GM19463 (cell line): ENCODE data around the gene MAPKAP1.
A peak's percentile ranks its signal among the peaks of the same experiment; 100 is the strongest.

ENCODE experiments used
- ATAC-seq: cut with Tn5 transposase; IDR thresholded peaks from one replicate; pipeline ENCODE4 v1.9.1; 2021; ENCODE audit warnings: mild to moderate bottlenecking, moderate library complexity; ENCODE audit not compliant: unreplicated experiment

MAPKAP1 gene

GRCh38 chr9:125540497-125540896 lies 166.5 kb downstream of the MAPKAP1 start:
- ATAC-seq: no peak

- no peak for ATAC-seq
These were observed 168.9 kb downstream of the MAPKAP1 start for GRCh38 chr9:125538092-125538473.

GRCh38 chr9:125537442-125538091 lies 169.4 kb downstream of the MAPKAP1 start:
- no peak for ATAC-seq

GRCh38 chr9:125536776-125537175 lies 170.2 kb downstream of the MAPKAP1 start:
- ATAC-seq: no peak

- ATAC-seq: no peak
These were observed 170.7 kb downstream of the MAPKAP1 start for GRCh38 chr9:125536167-125536772.

GRCh38 chr9:125534971-125535701 lies 171.9 kb downstream of the MAPKAP1 start:
- no peak for ATAC-seq

- no peak for ATAC-seq
These were observed 174.0 kb downstream of the MAPKAP1 start for GRCh38 chr9:125532812-125533594.

GRCh38 chr9:125532412-125532811 lies 174.6 kb downstream of the MAPKAP1 start:
- no peak for ATAC-seq

GRCh38 chr9:125529589-125530515 lies 177.2 kb downstream of the MAPKAP1 start:
- ATAC-seq: peak; percentile 61

- ATAC-seq: no peak
These were observed 177.9 kb downstream of the MAPKAP1 start for GRCh38 chr9:125529107-125529506.

- no peak for ATAC-seq
These were observed 179.5 kb downstream of the MAPKAP1 start for GRCh38 chr9:125527471-125528002.

- no peak for ATAC-seq
These were observed 180.9 kb downstream of the MAPKAP1 start for GRCh38 chr9:125525921-125526631.

- ATAC-seq: no peak
These were observed 182.2 kb downstream of the MAPKAP1 start for GRCh38 chr9:125524583-125525355.

GRCh38 chr9:125523681-125524080 lies 183.3 kb downstream of the MAPKAP1 start:
- no peak for ATAC-seq

GRCh38 chr9:125522328-125522725 lies 184.7 kb downstream of the MAPKAP1 start:
- no peak for ATAC-seq

- no peak for ATAC-seq
These were observed 185.3 kb downstream of the MAPKAP1 start for GRCh38 chr9:125521462-125522327.

- no peak for ATAC-seq
These were observed 187.3 kb downstream of the MAPKAP1 start for GRCh38 chr9:125519734-125520133.

- no peak for ATAC-seq
These were observed 189.4 kb downstream of the MAPKAP1 start for GRCh38 chr9:125517577-125517976.
